ENCODE results near the gene UNC5CL.
"Not testable (repeated sequence)": the region's sequence is repeated elsewhere in the genome, so short reads cannot be mapped to it uniquely, and the experiment has no call there.

UNC5CL gene

DNA sequence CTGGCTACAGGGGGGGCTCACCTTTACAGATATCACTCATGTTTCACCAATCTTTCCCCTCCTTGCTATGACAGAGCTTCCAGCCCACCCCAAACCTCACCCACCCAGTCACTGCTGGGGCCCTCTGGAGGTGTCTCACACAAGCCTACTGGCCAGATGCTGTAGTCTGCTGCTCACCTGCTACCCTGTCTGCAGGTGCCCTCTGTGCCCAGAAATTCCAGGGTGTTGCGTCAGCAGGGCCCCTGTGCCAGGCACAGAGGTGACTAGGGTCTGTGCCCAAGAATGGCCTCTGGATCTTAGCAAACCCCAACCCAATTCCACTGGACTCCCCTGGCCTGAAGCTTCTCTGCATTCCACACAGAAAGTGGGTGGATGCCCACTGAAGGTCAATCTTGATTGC lies 21.4 kb downstream of the UNC5CL start:
- TF ChIP-seq, protein P1, sequence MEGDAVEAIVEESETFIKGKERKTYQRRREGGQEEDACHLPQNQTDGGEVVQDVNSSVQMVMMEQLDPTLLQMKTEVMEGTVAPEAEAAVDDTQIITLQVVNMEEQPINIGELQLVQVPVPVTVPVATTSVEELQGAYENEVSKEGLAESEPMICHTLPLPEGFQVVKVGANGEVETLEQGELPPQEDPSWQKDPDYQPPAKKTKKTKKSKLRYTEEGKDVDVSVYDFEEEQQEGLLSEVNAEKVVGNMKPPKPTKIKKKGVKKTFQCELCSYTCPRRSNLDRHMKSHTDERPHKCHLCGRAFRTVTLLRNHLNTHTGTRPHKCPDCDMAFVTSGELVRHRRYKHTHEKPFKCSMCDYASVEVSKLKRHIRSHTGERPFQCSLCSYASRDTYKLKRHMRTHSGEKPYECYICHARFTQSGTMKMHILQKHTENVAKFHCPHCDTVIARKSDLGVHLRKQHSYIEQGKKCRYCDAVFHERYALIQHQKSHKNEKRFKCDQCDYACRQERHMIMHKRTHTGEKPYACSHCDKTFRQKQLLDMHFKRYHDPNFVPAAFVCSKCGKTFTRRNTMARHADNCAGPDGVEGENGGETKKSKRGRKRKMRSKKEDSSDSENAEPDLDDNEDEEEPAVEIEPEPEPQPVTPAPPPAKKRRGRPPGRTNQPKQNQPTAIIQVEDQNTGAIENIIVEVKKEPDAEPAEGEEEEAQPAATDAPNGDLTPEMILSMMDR (IDR thresholded peaks at IDR 0.05; ENCODE audit: borderline replicate concordance, control extremely low read depth, extremely low read depth, insufficient read depth, missing control alignments) = no peak
- in situ Hi-C loops (cut with MboI; ENCODE audit: low sequenced_read_pairs, unreplicated experiment) = no loop called here
- no peak for DNase-seq (ENCODE audit: low spot score)

DNA sequence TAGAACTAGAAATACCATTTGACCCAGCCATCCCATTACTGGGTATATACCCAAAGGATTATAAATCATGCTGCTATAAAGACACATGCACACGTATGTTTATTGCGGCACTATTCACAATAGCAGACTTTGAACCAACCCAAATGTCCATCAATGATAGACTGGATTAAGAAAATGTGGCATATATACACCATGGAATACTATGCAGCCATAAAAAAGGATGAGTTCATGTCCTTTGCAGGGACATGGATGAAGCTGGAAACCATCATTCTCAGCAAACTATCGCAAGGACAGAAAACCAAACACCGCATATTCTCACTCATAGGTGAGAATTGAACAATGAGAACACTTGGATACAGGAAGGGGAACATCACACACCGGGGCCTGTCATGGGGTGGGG lies 23.2 kb downstream of the UNC5CL start:
- in situ Hi-C loops (cut with MboI; ENCODE audit: low sequenced_read_pairs, unreplicated experiment); DNase-seq (ENCODE audit: low spot score): not testable (repeated sequence)

DNA sequence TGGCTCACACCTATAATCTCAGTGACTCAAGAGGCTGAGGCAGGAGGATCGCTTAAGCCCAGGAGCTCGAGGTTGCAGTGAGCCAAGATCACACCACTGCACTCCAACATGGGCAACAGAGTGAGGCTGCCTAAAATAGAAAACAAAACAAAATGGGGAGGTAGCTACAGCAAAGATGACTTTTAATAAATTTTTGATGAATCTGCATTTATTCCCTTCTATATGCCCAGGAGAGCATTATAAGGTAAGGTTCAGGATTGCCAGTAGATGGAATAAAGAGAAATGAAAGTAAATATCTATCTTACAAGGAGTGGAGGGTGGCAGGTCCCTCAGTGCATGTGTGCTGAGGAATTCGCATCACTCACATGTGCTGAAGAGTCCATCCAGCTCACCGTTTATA lies 24.2 kb downstream of the UNC5CL start:
- in situ Hi-C loops (cut with MboI; ENCODE audit: low sequenced_read_pairs, unreplicated experiment) = no loop called here
- no peak for DNase-seq (ENCODE audit: low spot score)
- TF ChIP-seq, protein P1 (IDR thresholded peaks at IDR 0.05; ENCODE audit: borderline replicate concordance, control extremely low read depth, extremely low read depth, insufficient read depth, missing control alignments) = no peak

DNA sequence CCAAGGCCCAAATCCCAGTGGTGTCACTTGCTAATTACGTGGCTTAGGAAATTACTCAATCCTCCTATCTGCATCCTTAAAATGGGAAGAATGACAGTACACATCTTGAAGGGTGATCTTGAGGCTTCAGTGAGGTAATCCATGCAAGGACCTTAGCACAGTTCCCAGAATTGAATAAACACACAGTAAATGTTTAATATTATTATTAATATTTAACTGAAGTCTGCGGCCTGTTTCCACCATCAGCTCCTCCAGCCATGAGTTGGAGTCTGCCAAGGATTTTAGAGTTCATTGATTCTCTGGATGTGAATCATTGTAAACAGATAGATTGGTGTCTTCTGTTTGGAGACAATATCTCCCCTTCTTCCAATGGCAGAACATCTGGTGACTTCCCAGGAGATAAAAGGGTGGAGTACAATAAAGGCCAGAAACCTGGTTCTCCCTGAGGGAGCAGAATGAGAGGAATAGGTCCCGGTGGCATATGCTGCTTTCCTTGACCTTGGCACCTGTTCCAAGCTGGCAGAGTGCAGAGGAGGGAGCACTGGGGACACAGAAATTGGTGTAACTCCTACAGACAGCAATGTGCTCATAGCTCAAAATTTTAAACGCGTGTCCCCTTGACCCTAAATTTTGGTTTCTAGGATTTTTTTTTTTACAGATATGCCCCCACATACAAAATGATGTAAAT lies 25.4 kb downstream of the UNC5CL start:
- no peak for DNase-seq (ENCODE audit: low spot score)
- TF ChIP-seq, protein P1 (IDR thresholded peaks at IDR 0.05; ENCODE audit: borderline replicate concordance, control extremely low read depth, extremely low read depth, insufficient read depth, missing control alignments) = no peak
- in situ Hi-C loops (cut with MboI; ENCODE audit: low sequenced_read_pairs, unreplicated experiment) = no loop called here

DNA sequence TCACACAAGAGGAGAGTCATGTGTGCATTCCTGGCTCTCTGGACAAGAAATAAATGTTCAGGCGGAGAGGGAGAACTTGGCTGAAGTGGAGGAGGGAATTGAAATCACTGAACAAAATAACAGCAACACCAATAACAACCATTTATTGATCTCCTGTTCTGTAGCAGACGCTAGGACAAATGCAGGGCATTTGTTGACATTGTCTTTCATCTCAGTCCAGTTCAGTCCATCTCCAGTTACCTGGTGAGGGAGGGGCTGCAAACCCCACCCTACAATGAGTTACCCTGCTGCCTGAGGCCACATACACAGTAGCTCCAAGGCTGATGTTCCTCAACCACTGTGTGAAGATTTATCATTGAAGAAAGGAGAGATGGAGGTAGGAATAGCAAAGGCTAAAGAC lies 27.3 kb downstream of the UNC5CL start:
- TF ChIP-seq, protein P1 (IDR thresholded peaks at IDR 0.05; ENCODE audit: borderline replicate concordance, control extremely low read depth, extremely low read depth, insufficient read depth, missing control alignments) = no peak
- no peak for DNase-seq (ENCODE audit: low spot score)
- in situ Hi-C loops (cut with MboI; ENCODE audit: low sequenced_read_pairs, unreplicated experiment) = no loop called here

DNA sequence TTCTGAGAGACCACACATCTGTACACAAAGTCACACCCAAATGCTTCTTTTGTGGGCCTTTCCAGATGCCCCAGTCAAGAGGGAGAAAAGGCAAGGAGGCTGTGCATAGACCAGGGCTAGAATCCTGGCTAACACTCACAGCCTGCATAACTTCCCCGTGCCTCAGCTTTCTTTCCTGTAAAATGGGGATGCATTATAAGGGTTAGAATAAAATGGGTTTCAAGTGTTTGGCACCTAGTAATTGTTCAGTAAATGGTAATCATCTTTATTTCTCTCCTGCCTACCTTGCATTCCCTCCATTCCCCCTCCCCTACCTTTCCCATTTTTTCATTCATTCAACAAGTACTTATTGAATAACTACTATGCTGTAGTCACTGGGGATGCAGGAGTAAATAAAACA lies 29.4 kb downstream of the UNC5CL start:
- DNase-seq (ENCODE audit: low spot score) = no peak
- TF ChIP-seq, protein P1 (IDR thresholded peaks at IDR 0.05; ENCODE audit: borderline replicate concordance, control extremely low read depth, extremely low read depth, insufficient read depth, missing control alignments) = no peak
- in situ Hi-C loops (cut with MboI; ENCODE audit: low sequenced_read_pairs, unreplicated experiment) = no loop called here

DNA sequence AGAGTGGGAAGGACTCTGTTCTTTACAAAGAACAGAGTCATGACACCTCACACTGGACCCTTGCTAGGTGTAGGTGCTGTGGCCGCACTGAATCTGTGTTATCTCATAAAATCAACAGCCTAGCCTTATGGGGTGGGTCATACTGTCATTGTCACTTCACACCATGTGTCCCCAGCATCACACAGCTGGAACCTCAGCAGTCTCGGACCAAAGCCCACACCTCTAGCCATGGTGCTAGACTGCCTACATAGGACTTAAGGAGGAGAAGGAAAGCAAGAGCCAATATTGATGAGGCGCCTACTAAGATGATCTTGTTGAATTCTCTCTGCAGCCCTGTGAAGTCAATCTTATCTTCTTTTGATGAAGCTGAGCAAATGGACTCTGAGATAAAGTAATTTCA lies 31.0 kb downstream of the UNC5CL start:
- in situ Hi-C loops (cut with MboI; ENCODE audit: low sequenced_read_pairs, unreplicated experiment) = no loop called here
- TF ChIP-seq, protein P1 (IDR thresholded peaks at IDR 0.05; ENCODE audit: borderline replicate concordance, control extremely low read depth, extremely low read depth, insufficient read depth, missing control alignments) = no peak
- DNase-seq (ENCODE audit: low spot score) = no peak

DNA sequence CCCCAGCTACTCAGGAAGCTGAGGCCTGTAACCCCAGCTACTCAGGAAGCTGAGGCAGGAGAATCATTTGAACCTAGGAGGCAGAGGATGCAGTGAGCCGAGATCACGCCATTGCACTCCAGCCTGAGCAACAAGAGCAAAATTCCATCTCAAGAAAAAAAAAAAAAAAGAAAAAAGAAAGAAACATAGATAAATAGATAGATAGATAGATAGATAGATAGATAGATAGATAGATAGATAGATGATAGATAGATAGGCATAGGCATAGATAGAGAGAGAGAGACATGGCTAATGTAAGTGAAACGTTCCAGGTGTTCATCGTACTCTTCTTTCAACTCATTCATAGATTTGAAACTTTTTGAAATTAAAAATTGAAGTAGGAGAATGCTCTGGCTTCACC lies 32.0 kb downstream of the UNC5CL start:
- DNase-seq (ENCODE audit: low spot score); in situ Hi-C loops (cut with MboI; ENCODE audit: low sequenced_read_pairs, unreplicated experiment): not testable (repeated sequence)
